HG03060 (cell line): ENCODE measurements around the gene SSUH2.

Experiments
- ATAC-seq: cut with Tn5 transposase; IDR thresholded peaks from one replicate; pipeline ENCODE4 v1.9.1; 2021; ENCODE audit warnings: low read depth, moderate number of reproducible peaks; ENCODE audit not compliant: unreplicated experiment

SSUH2 gene

DNA sequence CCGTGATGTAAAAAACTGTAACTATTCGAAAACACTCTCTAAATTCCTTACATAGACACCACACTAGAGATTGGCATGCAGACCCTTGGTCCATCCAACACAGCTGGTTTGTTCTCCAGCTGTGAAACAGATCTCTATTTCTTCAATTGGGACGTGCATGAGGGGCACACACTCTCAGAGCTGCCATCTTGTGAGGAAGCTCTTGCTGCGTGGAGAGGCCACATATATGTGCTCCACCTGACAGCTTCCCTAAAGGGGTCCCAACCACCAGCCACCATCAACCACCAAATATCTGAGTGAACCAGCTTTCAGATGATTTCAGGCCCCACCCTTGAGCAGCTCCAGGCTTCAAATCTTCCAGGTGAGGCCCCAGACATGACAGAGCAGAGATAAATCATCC lies 25.6 kb downstream of the SSUH2 start:
- no peak for ATAC-seq

DNA sequence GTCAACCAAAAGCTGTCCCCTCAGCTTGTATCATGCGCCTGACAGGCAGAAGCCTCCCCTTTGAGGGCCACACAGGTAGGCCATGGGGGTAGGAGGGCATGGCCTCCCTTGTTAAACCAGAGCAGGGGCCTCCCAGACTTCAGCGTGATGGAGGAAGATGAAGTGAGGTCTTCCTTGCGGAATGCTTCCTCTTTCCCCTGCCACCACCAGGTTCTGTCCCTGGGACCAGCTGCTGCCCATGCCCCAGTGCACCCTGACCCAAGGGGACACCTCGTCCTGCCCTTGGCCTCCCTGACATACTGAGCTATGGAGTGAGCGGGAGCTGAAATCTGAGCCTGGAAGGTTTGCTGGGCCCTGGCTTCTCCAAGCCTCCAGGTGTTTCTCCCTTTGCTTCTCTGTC lies 26.7 kb downstream of the SSUH2 start:
- ATAC-seq: no peak

DNA sequence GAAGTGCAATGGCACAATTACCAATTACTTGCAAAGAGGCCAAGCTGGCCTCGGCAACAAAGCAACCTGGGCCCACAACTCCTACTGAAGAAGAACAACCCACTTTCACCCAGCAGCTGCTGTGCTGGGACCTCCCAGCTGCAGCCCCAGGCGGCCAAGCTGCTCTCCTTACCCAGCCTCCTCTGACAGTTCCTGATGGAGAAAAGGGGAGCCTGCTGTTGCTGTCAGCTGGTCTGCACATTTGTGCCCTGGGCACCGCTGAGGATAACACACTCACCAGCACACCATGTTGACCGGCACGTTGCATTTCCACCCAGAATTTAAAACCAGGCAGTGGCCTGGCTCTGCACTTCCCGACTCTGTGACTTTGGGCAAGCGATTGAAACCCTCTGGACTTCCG lies 33.6 kb downstream of the SSUH2 start:
- ATAC-seq: no peak

DNA sequence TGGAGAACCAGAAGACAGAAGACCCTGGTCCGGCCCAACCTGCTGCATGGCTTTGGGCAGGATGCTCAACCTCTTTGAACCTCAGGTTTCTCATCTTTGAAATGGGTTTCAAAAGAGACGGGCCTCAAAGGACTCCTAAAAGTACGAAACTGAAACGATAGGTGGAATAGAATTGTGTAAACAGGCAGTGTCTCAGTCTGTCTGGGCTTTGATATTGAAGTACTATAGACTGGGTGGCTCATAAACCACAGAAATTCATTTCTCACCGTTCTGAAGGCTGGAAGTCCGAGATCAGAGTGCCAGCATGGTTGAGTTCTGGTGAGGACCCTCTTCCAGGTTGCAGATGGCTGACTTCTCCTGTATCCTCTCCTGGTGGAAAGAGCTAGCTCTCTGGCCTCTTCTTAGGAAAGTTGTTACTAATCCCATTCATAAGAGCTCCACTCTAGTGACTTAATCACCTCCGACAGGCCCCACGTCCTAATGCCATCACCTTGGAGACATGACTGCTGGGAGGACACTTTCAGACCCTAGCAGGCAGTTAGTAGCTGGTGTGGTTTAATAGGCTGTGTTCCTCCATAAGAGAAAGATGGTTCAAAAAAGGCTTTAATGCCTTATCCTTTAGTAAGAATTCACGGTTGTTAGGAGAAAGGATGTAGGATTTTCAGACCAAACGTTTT lies 35.7 kb downstream of the SSUH2 start:
- ATAC-seq: no peak

DNA sequence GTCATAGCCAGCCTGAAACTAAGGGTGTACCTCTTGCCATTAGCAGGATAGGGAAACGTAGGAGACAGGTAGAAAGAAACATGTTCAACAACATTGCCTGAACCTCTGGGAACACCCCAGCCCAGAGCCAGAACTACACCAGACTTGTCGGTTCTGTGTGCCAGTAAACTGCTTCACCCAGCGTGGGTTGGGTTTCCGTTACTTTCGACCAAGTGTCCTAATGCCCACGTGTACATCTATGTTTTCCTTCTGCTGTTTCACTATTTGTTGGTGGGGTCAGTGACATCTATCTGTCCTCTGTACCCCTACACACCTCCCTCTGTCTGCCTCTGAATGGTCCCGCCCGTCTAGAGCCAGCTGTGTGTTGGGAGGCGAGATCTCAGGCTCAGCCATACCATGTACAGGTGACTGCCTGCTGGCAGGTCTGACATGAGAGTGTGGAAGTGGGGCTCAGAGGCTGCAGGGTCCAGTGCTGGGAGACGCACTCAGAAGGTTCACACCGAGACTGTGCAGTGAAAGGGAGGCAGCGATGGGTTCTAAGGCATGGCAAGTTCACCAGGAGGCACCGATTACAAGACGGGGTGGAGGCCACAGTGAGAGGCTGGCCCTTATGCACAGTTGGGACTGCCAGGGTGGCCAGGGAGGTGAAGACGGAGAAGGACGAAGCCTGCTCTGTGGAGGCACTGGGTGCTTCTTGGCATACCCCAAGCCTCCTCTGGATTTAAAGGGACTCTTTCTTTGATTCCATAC lies 36.4 kb downstream of the SSUH2 start:
- no peak for ATAC-seq

DNA sequence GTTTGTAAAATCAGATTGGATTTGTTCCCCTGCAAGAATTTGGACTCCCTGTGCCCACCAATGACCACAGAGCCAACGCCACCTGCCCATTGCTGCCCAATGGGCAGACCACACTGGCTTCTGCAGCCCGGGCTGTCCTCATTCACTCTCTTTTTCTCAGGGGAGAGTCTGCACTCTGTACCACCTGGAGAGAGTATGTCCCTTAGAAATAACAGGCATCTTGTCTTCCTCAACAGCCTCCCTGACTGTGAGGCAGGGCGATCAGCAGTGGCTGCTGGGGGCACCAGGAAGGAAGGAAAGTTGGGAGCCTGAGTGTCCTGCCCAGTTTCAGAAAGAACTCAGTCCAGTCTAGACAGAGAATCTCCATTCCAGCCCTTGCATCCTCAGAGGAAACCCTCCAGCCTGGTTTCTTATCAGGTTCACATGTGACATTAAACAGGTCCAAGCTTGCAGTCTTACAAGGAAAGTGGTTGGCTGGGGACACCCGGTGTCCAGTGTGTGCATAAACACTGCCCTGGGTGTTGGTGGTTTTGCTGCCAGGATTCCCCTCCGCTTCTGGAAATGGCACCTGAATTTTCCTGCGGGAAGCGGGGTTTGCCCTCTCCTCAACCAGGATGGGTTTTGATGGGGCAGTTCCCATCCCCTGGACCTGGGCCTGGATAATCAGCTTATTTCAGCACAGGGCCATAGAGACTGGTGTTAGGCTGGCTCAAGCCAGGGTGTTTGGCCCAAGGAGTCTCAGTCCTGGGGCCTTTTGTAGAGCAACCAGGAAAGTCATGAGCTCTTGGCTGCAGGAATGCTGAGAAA lies 37.2 kb downstream of the SSUH2 start:
- ATAC-seq: no peak

DNA sequence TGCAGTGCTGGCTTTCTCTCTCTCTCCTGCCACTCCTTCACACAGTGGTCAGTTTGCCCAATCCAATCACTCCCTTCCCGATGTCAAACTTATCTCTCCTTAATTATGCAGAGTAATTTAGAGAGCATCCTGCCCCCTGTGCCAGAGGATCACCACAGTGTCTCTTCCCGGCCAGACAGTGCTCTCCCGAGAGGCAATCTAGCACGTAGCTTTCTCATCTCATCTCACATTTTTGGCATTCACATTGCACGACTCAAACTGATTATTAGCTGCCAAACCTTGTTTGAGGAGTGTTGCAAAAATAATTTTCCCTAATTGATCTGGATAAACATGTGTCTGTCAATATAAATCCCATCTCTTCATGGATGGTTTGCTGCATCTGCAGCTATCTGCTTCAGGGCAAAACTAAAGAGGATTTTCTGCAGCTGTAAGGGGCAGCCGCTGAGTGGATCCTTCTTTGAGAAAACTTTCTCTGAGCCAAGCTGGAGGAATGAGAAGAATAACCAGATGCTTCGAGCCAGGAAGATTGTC lies 37.8 kb downstream of the SSUH2 start:
- no peak for ATAC-seq

DNA sequence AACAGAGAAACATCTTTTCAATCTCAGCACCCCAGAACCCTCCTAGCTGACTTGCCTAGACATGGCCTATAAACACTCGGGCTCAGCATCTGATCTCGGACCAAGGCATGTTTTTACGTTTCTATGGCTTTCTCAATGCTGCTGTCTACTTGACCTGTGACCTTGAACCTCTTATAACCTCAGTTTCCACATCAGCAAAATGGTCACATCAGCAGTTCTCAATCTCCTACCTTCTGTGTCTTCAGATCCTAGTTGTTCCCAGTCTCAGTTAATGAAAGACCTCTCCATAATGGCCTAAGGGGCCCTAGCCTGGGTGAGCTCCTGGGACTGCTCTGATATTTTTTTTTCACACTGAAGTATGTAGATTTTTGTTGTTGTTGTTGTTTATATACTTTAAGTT lies 39.6 kb downstream of the SSUH2 start:
- ATAC-seq: no peak

DNA sequence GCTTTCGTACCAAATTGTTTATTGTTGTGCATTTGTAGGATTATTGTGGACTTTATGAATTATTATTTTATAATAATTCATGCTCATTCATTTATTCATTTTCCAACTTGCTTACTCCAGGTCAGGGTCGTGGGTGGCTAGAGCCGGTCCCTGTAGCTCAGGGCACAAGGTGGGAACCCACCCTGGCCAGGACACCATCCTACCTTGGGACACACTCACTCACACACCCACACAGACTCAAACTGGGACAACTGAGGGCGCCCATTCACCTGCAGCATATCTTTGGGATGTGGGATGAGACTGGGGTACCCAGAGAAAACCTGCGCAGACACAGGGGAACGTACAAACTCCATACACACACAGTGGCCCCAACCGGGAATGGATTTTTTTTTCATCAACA lies 40.6 kb downstream of the SSUH2 start:
- ATAC-seq: no peak

DNA sequence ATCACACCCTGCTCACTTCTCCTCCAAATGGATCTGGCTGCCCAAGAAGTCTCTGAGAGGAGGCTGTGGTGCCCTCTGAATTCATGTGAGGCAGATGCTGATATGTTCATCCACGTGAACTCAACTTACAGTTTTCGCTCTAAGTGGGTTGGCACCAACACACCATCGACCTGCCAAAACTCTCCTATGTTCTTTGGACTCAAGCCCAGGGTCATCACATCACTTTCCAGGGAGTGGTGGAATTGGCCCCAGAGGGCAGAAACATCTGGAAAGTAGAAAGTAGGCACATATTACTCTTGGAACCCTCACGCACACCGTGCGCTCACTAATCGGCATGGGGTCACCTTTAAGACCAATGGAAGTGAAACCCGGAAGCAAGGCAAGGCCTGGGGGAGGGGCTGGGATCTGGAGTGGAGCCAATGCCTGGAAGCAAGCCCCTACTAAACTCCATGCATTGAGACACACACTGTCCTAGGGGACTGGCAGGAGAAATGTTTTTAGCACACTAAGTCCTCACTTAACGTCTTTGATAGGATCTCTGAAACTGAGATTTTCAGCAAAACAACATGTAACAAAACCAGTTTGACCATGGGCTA lies 41.4 kb downstream of the SSUH2 start:
- no peak for ATAC-seq

DNA sequence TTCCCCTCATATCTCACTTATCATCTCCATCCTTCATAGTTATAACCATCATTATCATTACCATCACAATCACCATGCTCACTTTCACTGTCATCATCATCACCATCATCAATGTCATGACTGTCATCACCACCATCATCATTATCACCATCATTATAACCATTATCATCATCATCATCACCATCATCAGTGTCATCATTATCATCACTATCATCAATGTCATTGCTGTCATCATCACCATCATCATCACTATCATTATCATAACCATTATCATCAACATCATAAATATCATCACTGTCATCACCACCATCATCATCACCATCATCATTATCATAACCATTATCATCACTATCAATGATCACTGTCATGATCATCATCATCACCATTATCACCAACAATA lies 44.1 kb downstream of the SSUH2 start:
- no peak for ATAC-seq

DNA sequence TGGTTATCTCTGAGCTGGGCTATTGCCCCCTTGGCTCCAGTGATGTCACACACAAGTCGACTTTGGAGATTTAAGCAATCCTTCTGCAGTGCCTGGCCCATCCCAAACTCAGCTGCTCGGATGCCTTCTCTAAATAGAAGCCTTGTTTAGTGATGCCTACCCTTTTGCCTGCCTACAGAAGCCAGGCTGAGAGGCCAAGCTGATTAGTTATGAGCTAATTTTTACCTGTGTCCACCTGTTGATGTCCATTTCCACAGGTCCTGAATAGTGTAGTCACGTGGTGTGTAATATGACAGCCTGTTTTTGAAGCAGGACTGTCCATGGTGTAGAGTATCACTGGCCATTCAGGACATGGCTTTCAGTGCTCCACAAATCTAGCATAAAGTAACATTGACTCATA lies 45.5 kb downstream of the SSUH2 start:
- ATAC-seq: no peak

DNA sequence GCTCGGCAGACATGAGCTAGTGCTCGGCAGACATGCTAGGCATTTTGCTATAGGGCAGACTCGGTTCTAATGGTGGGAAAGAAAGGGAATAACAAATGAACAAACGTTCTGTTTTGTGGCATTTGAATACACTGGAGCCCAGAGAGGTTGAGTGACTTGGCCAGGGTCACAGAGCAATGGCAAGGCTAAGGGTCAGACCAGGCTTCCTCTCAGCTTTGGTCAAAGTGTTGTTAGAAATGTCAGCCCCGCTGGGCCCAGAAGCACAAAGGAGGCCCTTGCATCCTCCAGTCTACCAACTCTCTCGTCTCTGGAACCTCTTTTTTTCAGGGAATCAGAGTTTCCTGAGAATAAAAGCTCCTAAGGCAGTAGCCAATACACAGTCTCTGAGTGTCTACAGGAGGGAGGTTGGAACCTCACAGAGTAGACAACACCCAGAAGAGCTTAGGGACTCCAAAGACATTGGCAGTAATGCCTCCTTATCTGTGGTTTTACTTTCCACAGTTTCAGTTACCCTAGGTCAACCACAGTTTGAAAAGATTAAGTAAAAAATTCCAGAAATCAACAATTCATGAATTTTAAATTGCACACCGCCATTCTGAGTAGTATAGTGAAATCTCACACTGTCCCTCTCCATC lies 47.3 kb downstream of the SSUH2 start:
- no peak for ATAC-seq

DNA sequence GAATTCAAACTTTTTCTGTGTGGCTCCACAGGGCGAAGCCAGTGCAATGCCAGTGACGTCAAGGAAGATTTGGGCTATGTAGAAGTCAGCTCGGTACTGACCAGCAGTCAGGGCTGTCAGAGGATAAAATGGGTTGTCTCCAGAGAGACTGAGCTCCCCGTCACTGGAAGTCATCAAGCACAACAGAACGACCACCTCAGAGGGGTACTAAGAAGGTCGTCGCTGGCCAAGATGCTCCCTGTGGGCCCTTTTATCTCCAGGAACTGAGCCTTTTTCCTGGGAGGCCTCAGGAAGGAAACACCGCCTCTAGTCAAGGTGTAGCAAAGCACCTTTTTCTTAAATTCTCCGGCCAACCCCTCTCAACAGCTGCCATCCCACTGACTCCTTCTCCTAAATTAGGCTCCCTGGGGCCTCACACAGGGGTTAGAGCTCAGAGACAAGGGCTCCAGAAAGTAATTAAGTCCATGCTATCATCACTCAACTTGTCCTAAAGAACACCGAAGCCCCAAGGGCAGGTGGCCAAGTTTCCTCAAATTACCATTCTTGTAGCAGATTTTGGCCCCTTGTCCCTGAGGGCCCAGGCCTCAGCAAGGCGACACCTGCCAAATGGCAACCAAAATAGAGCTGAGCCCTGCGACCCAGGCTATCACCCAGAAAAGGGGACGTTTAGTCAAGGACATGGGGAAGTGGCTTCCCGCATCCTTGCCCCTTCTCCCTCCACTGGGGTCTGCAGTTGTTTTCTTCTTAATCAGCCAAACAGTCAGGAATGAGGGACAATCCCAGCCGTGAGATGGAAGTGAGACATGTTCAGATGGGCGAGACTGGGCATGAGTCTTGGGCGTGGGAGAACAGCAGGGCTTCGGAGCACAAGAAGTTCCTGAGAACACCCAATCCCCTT lies 48.0 kb downstream of the SSUH2 start:
- ATAC-seq: no peak

DNA sequence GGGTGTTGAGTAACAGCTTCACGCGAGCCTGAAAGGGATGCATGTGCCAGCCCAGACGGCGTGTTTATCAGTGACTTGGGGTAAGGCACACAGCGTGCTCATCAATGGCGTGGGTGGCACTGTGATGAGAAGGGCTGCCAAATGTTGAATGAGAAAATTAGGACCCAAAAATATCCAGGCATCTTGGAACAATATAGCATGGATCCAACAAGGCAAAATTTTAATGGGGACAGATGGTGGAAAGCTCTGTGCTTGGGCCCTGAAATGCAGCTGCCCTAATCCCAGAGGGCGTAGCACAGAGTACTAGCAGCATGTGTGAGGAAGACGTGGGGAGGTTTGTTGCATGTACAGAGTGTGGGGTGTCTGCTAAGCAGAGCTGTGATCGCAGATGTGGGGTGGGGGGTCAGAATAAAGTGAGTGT lies 48.9 kb downstream of the SSUH2 start:
- ATAC-seq: no peak

DNA sequence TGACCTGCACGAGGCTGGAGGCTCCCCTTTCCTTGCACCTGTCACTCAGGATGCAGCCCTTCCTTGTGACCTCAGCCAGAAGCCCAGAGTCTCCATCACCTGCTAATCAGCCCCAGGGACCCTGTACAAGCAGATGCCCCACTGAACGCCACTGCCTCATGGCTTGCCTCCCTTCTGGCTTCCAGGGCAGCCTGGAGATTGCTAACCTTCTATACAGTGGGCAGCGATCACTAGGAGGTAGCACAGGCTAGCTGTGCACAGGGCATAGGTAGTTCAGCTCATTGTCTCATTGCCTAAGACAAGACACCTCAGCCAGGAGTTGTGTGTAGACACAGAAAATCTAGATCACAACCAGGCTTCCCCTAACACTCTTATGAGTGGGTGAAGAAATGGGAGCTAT lies 49.3 kb downstream of the SSUH2 start:
- no peak for ATAC-seq

DNA sequence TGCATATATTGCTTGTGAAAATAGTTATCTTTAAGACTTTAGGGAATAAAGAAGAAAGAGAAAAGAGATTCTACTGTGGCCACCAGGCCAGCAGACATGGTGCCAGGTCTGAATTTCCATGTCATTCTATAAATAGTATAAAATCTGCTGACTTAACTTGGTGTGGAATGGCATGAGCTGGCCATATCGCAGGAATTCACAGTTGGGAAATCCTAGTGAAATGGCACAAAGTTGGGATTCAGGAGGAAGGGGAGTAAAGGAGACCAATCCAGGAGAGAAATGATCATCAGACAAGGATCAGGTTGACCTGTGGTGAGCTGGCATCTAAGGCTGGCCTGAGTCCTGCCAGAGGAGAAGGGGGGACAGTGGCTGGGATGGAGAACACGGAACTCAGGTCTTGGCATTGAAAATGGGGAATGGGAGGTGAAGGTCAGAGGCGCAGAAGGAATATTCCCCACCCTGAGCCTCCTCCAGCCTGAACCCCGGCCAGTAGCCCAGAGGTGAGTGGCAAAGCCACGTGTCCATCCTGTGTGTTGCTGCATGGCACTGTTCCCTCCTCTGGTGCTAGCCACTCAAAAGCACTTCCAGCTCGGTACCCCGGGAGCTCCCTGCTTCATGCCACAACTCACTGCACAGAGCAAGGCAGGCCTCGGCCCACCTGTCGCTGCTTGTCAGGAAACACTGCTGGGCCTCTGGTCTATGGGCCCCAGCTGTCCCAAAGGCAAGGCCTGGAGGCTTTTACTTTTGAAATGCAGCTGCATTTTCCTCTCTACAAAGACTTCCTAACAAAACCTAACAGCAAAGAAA lies 51.4 kb downstream of the SSUH2 start:
- no peak for ATAC-seq

DNA sequence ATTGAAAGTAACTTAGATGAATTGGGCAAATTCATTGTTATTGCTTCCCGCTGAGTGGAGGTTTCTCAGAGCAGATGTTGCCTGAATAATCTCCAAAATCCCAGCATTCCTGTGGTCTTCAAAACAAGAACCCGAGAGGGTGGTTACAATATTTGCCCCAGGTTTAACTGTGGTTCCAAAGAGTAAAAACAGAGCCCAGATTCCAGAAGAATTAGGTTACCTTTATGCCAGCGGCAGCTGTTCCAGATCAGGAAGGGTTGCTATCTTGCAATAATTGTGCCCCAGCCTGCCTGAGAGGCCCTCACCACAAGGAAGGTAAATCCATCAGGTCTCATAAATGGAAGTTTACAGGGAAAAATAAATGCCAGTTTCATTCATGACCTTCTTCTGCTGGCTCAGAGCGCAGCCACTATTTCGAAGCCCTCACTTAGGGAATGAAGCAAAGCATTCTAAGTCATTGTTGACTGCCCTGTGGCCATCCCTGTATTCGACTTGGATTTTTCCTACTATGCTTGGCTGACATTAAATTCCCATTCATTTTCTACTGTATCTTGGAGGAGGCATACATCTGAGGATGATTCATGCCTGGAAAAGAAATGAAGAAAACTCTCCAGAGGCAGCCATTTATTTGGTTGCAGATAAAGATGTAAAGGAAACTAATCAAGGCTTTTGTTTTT lies 54.6 kb downstream of the SSUH2 start:
- ATAC-seq: no peak
